HG02642 (cell line): Measurements from ENCODE around the gene CCDC33.

Experiments used
- ATAC-seq: cut with Tn5 transposase; IDR thresholded peaks from one replicate; pipeline ENCODE4 v1.9.1; 2021; ENCODE audit warnings: mild to moderate bottlenecking; ENCODE audit not compliant: unreplicated experiment, poor library complexity

CCDC33 gene

DNA sequence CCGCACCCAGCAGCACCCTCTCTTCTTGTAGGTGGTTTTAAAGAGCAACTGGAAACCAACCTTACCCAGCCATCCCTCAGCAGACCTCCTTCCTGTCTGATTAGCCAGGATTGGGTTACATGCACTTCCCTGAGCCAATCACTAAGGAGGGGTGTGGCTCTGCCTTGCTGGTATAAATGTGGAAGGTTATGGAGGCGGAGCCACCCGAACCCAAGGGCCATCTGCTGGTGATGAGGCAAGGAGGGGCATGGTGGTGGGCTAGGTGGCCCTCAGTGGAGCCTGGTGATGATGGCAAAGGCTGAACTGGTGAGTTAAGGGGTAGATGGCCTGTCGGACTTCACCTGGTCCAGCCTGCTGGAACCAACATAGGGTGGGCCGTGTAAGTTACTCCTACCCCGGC, 39.8 kb downstream of the CCDC33 start:
- no peak for ATAC-seq

DNA sequence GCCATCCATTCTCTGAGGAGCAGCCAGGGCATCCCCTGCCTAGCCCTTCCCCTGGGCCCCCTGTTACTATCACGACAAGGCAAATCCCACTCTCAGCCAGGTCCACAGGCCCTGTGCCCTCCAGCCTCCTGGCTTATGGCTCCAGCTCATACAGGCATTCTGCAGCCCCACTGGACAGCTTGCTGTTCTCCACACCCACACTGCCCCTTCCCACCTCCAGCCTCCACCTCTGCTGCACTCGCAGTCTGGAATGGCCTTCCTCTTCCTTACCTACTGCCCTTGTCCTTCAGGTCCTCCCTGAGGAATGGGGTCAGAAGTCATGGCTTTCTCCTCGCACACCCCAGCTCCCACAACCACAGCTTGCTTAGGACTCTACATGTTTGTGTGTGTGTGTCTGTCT, 40.4 kb downstream of the CCDC33 start:
- no peak for ATAC-seq

DNA sequence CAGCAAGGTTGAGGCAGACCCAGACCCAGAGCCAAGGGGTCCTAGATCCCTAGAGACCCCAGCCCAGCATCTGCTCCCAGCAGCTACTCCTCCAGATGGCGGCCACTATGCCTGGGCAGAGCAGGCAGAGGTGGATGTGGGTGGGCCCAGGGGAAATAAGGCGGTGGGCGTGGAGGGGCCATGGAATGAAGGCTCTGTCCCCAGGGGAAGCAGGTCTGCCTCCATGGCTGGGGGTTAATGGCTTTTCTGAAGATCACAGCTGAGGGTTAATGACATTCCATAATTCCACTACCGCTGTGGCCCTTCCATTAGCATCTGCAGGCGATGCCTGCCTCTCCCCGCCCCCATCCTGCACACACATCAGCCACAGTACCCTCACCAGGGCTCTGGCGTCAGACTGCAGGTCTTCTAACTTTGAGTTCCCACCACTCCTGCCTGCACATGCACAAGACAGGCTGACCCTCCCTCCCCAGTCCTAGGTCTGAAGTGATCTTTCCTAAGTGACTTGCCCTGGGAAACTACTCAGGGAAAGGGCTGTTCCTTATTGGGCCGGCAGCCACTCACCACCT, 41.2 kb downstream of the CCDC33 start:
- no peak for ATAC-seq

DNA sequence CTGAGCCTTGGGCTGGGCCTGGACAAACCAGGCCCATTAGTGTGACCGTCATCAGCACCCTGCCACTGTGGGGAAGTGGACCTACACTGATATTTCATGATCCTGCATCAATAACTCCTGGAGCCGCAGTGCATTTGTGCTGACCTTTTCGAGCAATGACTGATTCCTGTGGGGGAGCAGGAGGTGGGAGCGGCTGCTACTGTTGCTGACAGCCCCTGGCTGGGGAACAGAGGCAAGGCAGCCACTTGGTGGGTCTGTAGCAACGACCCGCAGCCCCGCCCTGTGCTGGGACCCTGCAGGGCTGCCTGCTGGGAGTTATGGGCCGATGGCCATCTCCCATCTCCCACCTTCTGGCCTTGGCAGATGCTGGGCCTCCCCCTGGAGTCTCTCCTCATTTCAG, 42.1 kb downstream of the CCDC33 start:
- no peak for ATAC-seq

DNA sequence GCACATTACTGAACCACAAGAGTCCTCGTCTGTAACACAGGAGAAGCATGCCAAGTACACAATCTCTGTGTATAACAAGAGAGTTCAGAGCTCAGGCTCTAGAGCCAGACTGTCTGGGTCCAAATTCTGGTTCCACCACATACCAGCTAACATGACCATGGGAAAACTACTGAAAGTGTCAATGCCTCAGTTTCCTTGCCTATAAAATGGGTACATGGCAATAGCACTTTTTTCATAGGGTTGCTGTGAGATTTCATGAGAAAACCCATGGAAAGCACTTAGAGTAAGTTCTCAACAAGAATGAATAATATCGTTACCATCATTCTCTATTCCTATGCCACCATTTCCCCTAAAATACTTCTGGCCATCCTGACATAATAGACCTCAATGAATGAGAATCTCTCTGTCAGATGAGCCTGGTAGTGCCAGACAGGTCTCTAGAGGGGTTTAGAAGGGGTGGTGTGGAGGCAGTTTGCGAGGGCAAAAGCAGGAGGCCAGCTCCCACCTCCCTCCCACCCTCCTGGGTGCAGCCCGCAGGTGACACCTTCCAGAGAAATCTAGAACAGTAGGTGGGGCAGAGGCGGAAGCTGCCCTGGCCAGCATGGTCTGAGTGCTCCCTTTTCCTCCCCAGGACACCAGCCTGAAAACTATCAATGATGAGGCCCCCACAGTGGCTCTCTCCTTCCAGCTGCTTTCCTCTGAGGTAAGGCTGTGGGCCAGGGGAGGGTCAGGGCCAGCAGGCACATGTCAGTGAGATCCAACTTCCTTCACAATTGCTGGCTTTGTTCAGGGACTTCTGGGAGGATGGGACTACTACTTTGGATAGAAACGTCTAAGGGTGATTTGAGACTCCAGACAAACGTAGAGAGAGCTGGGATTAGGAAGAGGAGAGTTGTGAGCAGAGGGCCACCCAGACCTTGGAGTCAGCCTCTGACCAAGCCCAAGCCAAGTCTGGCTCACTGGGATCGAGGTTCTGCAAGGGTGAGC, 45.3 kb downstream of the CCDC33 start:
- no peak for ATAC-seq

DNA sequence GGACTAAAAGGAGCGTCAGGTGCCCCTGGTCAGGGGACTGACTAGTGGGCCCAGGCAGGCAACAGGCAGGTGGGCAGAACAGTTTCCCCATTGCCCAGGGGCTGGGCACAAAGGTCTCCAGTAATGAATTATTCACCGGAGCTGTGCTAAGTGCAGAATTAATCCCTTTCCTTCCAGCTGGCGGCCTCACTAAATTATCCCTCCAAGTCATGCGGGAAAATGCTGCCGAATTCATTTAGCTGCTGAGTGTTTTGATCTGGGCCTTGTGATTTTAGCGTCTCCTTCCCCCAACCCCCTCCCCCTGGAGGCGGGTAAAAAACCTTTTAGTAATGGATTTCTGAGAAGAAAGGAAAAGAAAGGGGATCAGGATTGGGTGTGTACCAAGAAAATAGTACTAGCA, 47.2 kb downstream of the CCDC33 start:
- ATAC-seq, result no peak

DNA sequence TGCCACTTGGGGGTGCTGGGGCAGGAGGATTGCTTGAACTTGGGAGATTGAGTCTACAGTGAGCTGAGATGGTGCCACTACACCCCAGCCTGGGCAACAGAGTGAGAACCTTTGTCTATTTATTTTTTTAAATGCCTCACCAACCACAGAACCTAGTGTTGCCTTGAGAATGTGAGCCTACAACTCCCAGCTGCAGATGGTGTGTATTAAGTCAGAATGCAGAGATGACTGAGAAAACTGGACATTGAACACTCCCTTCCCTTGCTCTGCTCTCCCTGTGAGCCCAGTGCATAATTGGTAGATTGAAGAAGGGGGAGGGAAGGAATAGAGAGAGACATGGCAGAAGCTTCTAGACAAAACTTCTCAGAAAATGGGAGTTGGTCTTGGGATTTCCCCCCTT, 53.5 kb downstream of the CCDC33 start:
- no peak for ATAC-seq

DNA sequence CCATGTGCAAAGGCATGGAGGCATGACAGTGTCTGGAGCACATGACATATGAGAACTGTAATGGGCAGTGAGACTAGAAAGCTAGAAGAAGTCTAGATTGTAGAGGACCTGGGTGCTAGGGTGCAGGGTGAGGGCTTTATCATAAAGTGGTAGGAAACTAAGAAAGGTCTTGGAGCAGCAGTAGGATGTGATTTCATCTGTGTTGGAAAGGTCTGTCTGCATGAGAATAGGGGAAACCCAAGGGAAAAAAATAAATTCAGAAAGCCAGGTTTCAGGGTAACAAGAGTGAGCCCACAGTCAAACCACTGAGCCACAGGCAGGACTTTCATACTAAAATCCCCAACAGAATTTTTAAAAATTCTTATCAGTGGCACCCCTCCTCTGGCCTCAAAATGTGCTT, 54.5 kb downstream of the CCDC33 start:
- no peak for ATAC-seq

DNA sequence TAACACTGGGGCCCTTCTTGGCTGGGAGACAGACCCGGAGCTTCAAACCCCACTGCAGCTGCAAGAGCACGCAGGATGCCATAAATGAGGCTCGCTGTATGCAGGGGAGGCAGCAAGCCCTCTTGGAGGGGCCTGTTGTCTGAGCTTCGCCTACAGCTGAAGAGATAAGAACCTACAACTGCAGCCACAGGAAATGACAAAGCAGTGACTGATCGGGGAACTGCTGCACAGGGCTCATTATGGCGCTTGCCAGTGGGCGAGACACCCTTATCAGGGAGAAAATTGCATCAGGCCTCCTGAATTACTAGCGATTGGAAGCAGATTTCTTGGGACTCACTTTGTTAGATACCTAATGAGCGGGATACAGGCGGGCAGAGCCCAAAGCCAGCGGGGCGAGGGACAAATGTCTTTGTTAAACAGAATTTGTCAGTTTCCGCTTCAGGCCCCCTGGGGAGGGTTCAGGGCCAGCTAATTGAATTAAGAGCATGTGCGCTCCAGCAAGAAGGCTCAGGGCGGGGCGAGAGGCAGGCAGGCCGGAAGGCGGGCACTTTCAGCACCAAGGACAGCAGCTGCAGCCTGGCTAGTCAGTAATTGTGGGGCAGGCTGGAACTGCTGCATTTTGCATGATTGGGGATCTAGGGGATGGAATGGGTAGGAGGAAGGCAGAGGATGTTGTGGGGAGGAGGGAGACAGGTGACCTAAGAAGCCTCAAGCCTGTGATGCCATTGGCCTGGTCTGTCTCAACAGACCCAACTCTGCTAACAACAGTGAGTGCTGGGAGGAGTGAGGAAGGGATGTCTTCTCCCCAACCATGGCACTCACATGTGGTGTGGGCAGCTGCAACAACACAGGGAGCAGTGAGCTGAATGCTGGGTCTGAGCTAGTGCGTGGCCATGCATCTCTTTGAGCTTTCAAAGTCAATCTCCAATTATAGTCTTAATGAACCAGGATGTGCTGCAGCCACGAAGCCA, 55.3 kb downstream of the CCDC33 start:
- no peak for ATAC-seq

DNA sequence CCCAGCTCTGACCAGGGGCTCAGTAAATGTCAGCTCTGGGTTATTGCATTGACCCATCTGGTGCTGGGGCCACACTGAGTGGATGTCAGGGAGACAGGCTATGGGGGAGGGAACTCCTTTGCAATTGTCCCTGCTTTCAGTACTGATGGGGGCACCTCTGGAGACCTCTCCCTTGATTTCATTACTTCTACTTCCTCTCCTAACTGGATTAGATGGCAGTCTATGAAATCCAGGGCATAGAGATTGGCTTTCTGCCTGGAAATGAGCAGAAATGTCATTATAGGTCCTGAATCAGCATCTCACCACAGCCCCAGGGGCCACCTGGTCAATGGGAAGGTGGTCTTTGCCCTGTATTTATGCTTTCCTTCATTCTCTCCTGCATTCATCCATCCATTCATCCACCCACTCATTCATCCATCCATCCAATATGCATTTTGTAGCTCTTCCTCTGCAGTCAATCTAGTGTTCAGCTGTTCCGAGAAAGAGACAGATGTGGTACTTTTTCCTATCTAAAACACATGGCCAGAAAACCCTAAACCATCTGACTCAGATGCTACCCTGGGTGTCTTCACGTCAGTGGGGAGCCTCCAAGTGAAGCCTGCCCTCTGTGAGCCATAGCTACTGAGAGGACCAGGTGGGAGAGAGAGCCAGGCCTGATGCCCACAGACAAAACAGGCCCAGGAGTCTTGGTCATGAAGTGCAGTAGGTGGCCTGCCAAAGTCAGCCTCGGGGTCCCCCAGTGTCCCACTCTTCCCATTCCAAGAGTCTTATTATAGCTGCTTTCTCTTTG, 57.1 kb downstream of the CCDC33 start:
- ATAC-seq, result no peak

DNA sequence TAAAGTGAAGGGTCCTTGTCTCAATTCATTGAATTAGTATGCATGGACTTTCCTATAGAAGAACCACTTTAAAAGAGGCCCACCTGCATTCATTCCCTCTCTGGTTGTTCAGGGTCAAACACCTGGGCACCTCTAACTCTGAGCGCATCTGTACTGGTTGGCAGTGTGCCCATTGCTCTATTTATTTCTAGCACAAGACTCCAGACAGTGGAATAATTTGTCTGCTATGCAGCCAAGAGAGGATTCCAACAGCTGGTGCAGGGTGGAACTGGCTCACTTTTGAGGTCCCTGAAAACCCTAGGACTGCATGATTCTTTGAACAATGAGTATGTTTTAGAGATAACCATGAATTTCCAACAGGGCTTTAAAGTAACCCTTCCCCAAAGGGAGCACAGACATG, 57.9 kb downstream of the CCDC33 start:
- ATAC-seq, result no peak

DNA sequence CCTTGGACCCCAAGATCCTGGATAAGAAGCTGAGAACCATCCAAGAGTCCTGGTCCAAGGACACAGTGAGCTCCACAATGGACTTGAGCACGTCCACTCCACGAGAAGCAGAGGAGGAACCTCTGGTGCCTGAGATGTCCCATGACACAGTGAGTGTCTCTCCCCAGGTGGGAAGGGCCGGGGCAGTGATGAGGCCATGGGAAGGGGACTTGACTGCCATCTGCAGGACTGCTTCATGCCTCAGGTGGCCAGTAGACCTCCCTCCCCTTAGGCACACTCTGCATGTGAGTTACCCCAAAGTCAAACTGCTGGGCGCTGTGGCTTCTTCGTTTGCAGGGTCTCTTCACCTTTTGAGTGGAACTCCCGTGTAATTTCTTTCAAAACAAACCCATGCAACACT, 59.7 kb downstream of the CCDC33 start:
- no peak for ATAC-seq

DNA sequence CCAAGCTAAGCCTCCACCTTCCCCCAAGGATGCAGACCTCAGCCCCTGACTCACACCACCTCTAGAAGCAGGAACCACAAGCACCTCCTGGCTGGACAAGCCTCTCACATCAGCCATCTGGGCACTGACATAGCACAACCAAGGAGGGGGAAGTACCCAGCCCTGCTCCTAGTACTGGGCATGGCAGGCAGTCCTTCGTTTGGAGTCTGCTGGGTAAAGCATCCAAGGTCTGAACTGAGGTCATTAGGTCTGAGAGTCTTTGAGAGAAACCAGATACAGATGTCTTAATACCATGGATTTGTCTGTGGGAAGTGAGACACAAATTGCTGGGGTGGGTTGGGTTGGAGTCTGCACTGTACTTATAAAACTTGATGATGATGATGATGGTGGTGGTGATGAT, 61.8 kb downstream of the CCDC33 start:
- ATAC-seq, result no peak

DNA sequence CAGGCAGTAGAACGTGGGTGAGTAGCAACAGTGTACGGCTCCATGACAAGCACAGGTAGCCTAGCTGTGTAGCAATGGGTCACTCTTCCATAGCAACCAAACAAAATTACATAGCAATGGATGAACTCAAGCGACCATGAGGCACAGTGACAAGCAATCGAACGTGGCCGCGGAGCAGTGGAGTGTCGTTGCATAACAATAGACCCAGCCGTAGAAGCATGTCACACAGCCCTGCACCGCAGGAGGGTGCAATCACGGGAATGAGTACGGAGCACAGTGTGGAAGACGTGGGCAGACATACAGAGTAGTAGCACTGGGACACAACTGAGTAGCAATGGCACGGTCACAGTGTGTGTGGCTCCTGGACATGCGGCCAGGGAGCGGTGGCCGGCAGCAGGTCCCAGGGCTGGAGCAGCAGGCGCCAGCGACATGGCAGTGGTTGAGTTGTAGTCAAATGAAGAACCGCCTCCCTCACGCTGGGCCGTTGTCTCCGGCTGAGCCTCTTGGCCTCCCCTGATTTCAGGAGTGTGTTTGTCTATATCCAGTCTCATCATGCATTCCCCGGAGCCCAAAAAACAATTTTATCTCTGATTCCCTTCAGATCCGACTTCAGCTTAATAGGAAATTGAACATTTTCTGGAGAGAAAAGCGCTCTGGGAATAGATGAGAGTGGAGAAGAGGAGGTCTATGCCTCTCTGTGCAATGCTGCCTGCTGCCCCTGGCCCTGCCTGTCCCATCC, 64.1 kb downstream of the CCDC33 start:
- ATAC-seq, result no peak

DNA sequence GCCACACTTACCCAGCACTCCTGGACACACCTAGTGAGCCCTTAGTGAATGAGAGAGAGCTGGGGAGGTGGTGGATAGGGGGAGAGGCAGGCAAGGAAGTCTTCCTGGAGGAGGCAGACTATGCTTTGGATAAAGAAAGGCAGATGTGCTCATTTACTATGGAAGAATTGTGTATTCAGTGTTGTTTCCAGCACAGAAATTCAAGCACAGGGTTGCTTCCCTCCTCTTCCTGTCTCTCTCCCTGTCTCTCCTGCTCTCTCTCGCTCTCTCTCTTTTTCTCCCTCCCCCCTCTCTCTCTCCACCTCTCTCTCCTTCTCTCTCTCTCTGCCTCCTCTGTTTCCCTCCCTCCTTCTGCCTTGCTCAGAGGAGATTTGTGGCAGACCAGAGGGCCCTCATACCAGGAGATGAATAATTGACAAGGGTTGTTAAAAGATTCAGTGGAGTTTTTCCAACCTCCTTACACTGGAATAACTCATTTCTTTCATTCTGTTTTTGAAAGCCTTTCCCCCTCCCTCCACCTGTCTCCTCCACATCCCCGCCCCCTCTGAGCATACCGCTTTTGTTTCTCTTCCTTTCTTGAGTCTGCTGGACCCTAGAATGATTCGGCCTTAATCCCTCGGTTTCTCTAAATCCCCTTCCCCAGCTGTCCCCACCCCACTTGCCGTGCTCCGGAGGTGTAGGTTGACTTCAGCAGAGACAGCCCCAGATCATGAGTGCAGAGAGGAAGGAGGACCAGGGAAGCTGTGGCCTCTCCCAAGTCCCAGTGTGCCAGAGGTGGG, 65.6 kb downstream of the CCDC33 start:
- ATAC-seq, result no peak

DNA sequence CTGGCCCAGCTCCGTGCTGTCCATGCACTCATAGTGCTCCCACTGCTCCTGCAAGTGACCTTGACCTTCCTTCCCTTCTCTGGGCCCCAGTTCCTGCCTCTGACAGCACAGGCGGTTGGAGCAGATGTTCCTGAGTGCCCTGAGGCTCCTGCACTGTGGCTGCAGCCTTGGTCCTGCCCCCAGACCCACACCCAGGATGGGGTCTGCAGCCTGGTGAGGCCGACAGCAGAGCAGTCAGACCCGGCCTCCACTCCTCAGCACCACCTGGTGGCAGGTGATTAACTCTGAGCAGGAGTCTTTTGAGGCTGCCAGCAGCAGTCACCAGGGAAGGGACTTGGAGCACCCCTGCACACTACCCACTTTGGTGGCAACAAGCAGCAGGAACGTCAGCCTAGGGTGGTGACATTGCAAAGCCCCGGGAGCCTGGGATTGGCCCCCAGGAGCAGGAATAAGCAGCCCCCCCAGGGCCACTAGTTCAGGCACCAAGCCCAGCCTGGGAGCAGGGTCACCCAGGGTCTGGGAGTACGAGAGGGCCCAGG, 66.8 kb downstream of the CCDC33 start:
- ATAC-seq, result no peak

DNA sequence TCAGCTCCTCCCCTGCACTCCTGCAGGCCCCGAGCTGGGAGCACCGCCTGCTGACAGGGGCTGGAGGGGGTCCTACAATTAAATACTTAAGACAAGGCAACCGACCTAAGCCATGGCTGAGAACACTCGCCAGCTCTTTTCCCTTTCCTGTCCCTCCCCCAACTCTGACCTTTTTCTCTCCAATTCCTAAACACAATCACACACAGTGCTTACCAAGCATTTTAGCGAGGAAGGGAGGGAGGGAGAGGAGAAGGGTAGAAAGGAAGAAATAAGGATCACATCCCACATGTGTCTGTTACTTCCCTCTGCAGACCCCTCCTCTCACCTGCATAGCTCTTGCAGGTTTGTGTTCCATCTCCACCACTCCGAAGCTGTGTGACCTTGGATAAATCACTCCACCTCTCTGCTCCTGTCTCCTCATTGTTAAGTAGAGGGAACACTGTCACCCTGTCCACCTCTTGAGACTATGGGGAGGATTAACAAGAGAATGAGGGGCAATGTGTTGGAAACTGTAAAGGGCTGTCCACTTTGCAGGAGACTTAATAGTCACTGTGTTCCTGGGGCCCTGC, 67.7 kb downstream of the CCDC33 start:
- ATAC-seq, result no peak

DNA sequence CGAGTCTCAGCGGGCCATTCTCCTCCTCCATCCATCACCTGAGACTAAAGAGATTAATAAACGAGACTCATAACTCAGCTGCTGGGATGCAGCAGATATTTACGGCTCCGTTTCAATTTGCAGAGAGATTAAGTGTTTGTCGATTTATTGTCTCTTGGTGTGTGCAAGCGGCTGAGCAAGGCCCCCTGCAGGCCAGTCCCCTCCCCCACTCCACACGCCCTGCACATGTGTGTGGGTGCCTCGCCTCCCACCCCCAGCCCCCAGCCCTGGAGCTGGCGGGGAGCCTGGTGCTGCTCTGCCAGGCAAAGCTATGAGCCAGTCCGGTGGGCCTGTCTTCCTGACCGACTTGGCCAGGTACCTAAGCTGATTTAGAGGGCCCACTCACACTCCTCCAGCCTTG, 68.3 kb downstream of the CCDC33 start:
- no peak for ATAC-seq
